Embryonic facial prominence (tissue), 1 donor: Measurements from ENCODE around the gene BPHL.
"Not testable (repeated sequence)": the region's sequence is repeated elsewhere in the genome, so short reads cannot be mapped to it uniquely, and the experiment has no call there.

Experiments
- DNase-seq: peaks from one replicate; pipeline ENCODE4 v3.0.0-alpha.2; 2016; ENCODE audit errors: extremely low spot score

BPHL gene

GRCh38 chr6:3156184-3157130, 37.9 kb downstream of the BPHL start:
- DNase-seq: not testable (repeated sequence)

- DNase-seq: peak; percentile 66
Measured at GRCh38 chr6:3157131-3157933, 38.8 kb downstream of the BPHL start, which contains the start of gene TUBB2A. TUBB2A (minus strand) TSS chr6:3157544; CDS start chr6:3157463, 81 bp downstream.

GRCh38 chr6:3159805-3160781, 41.6 kb downstream of the BPHL start:
- no peak for DNase-seq

DNA sequence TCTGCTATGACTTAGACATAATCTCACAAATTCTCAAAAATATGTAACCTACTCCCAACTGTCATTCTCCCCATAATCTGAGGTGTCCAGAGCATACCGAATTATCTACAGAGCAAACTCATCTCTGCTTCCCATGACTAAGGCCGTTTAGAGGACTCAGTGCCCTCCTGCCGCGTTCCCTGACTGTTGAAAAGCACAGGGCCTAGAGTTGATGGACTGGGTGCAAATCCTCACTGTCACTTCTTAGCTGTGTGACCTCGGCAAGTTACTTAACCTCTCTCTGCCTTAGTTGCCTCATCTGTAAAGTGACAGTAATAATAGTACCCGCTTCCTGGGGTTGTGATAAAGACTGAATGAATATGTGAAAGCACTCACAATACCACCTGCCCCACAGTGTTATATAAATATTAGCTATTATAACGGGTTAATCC, 43.6 kb downstream of the BPHL start:
- no peak for DNase-seq

- DNase-seq: peak; percentile 70
Measured at GRCh38 chr6:3162565-3163247, 44.2 kb downstream of the BPHL start.

DNA sequence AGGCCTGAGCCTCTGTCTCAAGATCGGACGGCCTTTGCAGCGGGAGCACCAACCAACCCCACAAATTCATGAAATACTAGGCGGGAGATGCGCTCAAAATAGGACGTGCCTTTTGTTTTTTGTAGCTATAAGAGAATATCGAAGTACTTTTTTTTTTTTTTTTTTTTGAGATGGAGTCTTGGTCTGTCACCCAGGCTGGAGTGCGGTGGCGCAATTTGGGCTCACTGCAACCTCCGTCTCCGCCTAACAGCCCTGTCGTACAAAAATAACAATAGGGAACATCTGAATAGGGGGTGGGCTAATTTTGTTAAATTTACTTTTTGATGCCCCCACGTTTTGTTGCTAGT, 44.7 kb downstream of the BPHL start:
- DNase-seq: peak; percentile 54

GRCh38 chr6:3164388-3164787, 45.9 kb downstream of the BPHL start:
- DNase-seq: no peak

DNA sequence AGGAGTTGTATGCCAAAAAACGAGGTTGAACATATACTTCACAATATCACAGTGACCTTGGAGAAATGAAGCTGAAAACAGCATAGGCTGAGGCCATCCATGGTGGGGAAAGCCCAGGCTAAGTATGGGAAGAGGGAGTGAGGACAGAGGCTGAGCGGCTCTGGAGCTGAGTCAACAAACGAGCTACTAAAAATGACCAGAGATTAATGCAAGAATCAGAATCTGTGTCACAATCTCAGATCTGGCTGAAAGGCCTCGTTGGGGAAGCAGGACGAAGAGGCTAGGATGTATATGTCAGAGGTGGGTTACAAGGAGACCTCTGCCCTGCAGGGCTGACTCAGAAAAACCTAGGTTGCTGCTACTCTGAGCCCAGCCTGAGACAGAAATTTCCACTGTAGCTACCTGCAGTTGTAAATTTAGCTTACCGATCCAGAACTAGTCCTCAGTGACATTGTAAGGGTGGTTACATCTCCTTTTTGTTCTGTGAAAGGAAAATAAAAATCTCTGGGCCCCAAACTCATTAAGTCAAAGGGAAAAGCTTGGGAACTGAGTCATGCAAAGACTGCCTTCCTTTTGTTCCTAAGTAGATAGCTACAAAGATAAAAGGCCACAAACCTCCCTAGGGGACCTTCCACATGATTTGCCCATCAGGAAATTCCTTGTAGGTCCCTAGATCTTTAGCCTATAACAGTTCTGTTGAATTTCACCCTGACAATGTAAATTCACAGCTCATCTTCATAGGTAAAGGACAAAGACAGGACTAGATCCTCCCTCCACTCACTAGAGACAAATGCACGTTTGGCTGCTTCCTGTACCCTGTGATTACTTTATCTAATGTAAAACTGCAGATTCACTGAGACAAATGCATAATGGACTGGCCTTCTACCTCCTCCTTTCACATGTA, 47.4 kb downstream of the BPHL start:
- no peak for DNase-seq

- DNase-seq: not testable (repeated sequence)
Measured at GRCh38 chr6:3166535-3167225, 48.2 kb downstream of the BPHL start.

- not testable (repeated sequence) for DNase-seq
Measured at GRCh38 chr6:3168046-3168445, 49.5 kb downstream of the BPHL start.

DNA sequence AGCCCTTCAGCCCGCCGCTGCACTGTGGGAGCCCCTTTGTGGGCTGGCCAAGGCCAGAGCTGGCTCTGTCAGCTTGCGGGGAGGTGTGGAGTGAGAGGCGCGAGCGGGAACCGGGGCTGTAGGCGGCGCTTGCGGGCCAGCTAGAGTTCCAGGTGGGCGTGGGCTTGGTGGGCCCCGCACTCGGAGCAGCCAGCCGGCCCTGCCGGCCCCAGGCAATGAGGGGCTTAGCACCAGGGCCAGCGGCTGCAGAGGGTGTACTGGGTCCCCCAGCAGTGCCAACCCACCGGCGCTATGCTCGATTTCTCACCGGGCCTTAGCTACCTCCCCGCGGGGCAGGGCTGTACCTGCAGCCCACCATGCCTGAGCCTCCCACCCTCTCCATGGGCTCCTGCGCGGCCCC, 52.2 kb downstream of the BPHL start:
- not testable (repeated sequence) for DNase-seq

DNA sequence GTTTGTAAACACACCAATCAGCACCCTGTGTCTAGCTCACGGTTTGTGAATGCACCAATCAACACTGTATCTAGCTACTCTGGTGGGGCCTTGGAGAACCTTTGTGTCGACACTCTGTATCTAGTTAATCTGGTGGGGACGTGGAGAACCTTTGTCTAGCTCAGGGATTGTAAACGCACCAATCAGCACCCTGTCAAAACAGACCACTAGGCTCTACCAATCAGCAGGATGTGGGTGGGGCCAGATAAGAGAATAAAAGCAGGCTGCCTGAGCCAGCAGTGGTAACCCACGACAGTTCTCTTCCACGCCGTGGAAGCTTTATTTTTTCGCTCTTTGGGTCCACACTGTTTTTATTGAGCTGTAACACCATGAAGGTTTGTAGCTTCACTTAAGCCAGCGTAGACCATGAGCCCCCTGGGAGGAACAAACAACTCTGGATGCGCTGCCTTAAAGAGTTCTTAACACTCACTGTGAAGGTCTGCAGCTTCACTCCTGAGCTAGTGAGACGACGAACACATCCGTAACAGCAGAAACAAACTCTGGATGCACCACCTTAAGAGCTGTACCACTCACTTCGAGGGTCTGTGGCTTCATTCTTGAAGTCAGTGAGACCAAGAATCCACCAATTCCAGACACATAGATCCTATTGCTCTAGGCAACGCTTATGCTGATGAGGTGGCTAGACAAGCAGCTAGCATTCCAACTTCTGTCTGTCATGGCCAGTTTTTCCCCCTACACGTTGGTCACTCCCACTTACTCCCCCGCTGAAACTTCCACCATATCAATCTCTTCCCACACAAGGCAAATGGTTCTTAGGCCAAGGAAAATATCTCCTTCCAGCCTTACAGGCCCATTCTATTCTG, 53.0 kb downstream of the BPHL start:
- not testable (repeated sequence) for DNase-seq

DNA sequence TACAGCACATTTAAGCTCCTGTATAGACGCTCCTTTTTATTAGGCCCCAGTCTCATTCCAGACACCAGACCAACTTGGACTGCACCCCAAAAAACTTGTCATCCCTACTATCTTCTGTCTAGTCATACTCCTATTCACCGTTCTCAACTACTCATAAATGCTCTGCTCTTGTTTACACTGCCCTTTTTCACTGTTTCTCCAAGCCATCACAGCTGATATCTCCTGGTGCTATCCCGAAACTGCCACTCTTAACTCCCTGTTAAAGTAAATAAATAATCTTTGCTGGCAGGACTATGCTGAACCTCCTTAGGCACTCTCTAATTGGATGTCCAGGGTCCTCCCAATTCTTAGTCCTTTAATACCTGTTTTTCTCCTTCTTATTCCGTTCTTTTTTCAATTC, 54.3 kb downstream of the BPHL start:
- DNase-seq: not testable (repeated sequence)

DNA sequence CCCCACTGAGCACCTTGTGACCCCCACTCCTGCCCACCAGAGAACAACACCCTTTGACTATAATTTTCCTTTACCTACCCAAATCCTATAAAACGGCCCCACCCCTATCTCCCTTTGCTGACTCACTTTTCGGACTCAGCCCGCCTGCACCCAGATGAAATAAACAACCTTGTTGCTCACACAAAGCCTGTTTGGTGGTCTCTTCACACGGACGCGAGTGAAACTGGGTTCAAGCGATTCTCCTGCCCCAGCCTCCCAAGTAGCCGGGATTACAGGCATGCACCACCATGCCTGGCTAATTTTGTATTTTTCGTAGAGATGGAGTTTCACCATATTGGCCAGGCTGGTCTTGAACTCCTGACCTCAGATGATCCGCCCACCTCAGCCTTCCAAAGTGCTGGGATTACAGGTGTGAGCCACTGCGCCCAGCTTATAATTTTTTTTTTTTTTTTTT, 55.2 kb downstream of the BPHL start:
- not testable (repeated sequence) for DNase-seq

DNA sequence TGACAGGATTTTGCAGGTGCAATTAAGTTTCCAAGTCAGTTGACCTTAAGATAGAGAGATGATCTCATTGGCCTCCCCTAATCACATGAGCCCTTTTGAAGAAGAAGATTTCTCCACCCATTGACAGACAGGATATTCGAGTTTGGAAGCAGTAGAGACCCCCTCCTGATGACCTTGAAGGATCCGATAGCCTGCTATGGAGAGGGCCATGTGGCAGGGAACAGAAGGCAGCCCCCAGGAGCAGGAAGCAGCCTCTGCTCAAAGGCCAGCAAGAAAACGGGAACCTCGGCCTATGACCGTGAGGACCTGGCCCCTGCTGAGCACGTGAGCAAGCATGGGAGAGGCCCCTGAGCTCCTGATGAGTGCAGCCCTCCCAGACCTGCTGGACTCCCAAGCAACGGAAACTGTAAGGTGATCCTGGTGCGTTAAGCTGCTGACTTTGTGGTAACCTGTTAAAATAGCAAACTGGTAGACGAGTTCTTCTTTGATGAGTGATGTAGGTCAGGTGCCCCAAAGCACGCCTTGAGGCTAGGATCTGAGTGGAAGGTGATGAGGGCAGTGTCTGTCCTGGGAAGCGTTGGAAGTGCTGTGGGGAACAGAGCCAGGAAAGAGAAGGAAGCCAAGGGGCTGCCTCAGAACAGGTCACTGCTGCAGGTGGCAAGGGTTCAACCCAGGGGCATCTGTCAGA, 57.3 kb downstream of the BPHL start:
- no peak for DNase-seq

DNA sequence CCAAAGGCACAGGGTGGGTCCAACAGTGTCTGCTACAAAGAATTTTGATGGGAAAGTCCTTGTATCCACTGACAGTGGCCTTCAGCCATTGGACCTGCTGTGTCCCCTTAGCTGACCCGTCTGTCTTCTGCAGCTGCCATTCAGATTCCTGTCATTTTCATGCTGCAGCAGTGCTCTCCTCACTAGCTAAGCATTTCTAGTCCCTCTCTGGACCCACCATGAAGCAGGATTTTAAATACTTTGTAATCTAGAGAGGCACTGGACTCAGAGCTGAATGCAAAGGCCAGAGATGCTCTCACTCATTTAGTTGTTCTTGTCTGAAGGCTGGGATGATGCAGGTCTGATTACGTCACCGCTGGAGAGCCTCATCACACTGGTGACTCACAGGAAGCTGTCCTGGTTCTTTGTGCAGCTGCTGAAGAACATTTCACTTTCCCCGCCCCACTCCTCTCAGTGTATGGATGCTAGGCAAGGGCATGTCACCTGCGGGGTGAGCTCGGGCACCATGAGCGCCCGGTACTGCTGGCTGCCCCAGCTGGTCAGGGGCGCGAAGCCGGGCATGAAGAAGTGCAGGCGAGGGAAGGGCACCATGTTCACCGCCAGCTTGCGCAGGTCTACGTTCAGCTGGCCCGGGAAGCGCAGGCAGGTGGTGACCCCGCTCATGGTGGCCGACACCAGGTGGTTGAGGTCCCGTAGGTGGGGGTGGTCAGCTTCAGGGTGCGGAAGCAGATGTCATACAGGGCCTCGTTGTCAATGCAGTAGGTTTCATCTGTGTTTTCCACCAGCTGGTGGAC, 58.2 kb downstream of the BPHL start:
- no peak for DNase-seq

DNA sequence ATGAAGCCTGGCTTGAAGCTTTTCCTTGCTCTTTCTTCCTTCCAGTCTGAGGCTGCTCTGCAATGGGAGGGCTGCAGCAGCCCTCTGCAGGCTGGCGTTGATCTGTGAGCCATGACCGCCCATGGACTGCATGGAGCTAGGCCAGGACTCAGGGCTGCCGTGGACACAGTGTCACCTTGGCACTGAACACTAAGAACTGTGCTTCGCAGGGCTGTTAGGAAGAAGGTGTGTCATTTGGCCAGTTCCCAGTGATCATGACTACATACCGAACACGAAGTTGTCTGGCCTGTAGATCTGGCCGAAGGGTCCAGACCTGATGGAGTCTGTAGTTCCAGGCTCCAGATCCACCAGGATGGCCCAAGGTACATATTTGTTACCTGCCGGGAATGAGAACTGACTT, 60.2 kb downstream of the BPHL start:
- DNase-seq: not testable (repeated sequence)
